GM12878 (cell line): Measurements from ENCODE around the gene TBC1D19. TPM values are rescaled to one million over a fixed set of nuclear protein-coding genes. Genes with fewer than 3 reads are reported as not detected.

ENCODE experiments used
- ATAC-seq: fragments of 200-7000 bp; cut with Tn5 transposase; 3 replicates; pipeline ENCODE4 v1.9.1; 2020; ENCODE audit warnings: mild to moderate bottlenecking, moderate library complexity
- BruUV-seq: library from RNA; stranded (reverse); fragments of 400-500 nt; replicated peaks from 2 replicates; lab custom pipeline; 2021; lab: Mats Ljungman, UMichigan
- CTCF ChIA-PET: fragments of 300-600 bp; sonication (Branson Sonifier 250); formaldehyde crosslinking; extraction: SDS; loops from one replicate; lab custom pipeline; 2021; ENCODE audit warnings: inconsistent platforms; lab: Yijun Ruan, JAX
- POLR2A ChIA-PET: fragments of 350-600 bp; formaldehyde crosslinking; extraction: SDS; loops from one replicate; lab custom pipeline; 2021; ENCODE audit warnings: inconsistent platforms; lab: Charles Lee
- RAD21 ChIA-PET: fragments of 300-600 bp; sonication (Branson Sonifier 250); formaldehyde crosslinking; loops from one replicate; lab custom pipeline; 2023; ENCODE audit warnings: antibody characterized with exemption; ENCODE audit not compliant: unreplicated experiment; lab: Charles Lee
- SMC1A ChIA-PET: fragments of 300-600 bp; sonication (Branson Sonifier 250); formaldehyde crosslinking; loops from one replicate; lab custom pipeline; 2023; ENCODE audit not compliant: unreplicated experiment, uncharacterized antibody; lab: Charles Lee
- DNase-seq: peaks from one replicate; pipeline ENCODE4 v3.0.0-alpha.2; 2011; ENCODE audit warnings: low read depth, low spot score
- FAIRE-seq: peaks from 3 replicates; lab custom pipeline; 2011; peaks lifted over from hg19 to GRCh38; lab: Jason Lieb, UNC
- H2AFZ ChIP-seq: 2 replicates; pipeline ENCODE4 v1.6.0; 2011; ENCODE audit warnings: low read depth, low read length, control low read depth; ENCODE audit not compliant: control insufficient read depth
- H3K27ac ChIP-seq: 2 replicates; pipeline ENCODE4 v1.5.1; 2011; ENCODE audit warnings: control low read depth; ENCODE audit not compliant: control insufficient read depth, insufficient read depth
- H3K27me3 ChIP-seq, 2 experiments: replicated peaks in 1 of 2; 2 replicates each; pipeline versions ENCODE4 v1.6.0 to v1.6.1; 2011; ENCODE audit warnings: low read length in 1 of 2; ENCODE audit not compliant: control insufficient read depth in 2 of 2, insufficient read depth in 2 of 2
- H3K36me3 ChIP-seq, 2 experiments: 2 replicates each; pipeline ENCODE4 v1.5.1; 2011; ENCODE audit warnings: low read length in 1 of 2; ENCODE audit not compliant: control insufficient read depth in 2 of 2, insufficient read depth in 2 of 2
- H3K4me1 ChIP-seq: 2 replicates; pipeline ENCODE4 v1.6.1; 2011; ENCODE audit warnings: mild to moderate bottlenecking, low read length, moderate library complexity, mixed read lengths; ENCODE audit not compliant: control insufficient read depth, insufficient read depth
- H3K4me2 ChIP-seq: 2 replicates; pipeline ENCODE4 v1.6.0; 2011; ENCODE audit warnings: control low read depth; ENCODE audit not compliant: control insufficient read depth, insufficient read depth
- H3K4me3 ChIP-seq: fragments of 200-600 bp; sonication (generic); 2 replicates; pipeline ENCODE4 v1.5.1; 2016
- H3K79me2 ChIP-seq: 2 replicates; pipeline ENCODE4 v1.6.0; 2011; ENCODE audit warnings: low read length; ENCODE audit not compliant: control insufficient read depth, insufficient read depth
- H3K9ac ChIP-seq: 2 replicates; pipeline ENCODE4 v1.8.0; 2011; ENCODE audit warnings: low read length, control low read depth, mixed read lengths; ENCODE audit not compliant: control insufficient read depth, insufficient read depth
- H3K9me3 ChIP-seq: replicated peaks from 3 replicates; pipeline ENCODE4 v1.5.1; 2011; ENCODE audit warnings: mild to moderate bottlenecking, low read length; ENCODE audit not compliant: control insufficient read depth, insufficient read depth
- H4K20me1 ChIP-seq: 2 replicates; pipeline ENCODE4 v1.6.0; 2011; ENCODE audit not compliant: control insufficient read depth, insufficient read depth
- ATF7 ChIP-seq: fragments of 450-650 bp; IDR thresholded peaks from 2 replicates; pipeline ENCODE4 v1.6.1; 2016; ENCODE audit warnings: low read depth, mild to moderate bottlenecking
- CHD4 ChIP-seq: fragments of 200-600 bp; sonication (generic); IDR thresholded peaks from 2 replicates; pipeline ENCODE4 v1.6.1; 2016; ENCODE audit warnings: mild to moderate bottlenecking
- EED ChIP-seq: sonication (generic); IDR thresholded peaks from 2 replicates; pipeline ENCODE4 v1.6.1; 2016; ENCODE audit warnings: antibody characterized with exemption, low read depth
- ETV6 ChIP-seq, 2 experiments: fragments of 450-650 bp in 1 of 2; IDR thresholded peaks in 1 of 2; conservative IDR thresholded peaks in 1 of 2; 2 replicates each; pipeline ENCODE4 v1.6.1; 2014; ENCODE audit warnings: antibody characterized with exemption in 1 of 2, borderline replicate concordance in 1 of 2, low read depth in 1 of 2, mild to moderate bottlenecking in 1 of 2, moderate library complexity in 1 of 2
- FOXK2 ChIP-seq: fragments of 450-650 bp; IDR thresholded peaks from 2 replicates; pipeline ENCODE4 v1.6.1; 2017; ENCODE audit warnings: mild to moderate bottlenecking, moderate library complexity
- HDAC2 ChIP-seq: fragments of 200-600 bp; sonication (generic); IDR thresholded peaks from 2 replicates; pipeline ENCODE4 v1.6.1; 2017
- KLF5 ChIP-seq: fragments of 450-650 bp; IDR thresholded peaks from 2 replicates; pipeline ENCODE4 v1.6.1; 2014; ENCODE audit warnings: mild to moderate bottlenecking; ENCODE audit not compliant: partially characterized antibody
- MEF2B ChIP-seq: fragments of 450-650 bp; IDR thresholded peaks from 2 replicates; pipeline ENCODE4 v1.6.1; 2018; ENCODE audit warnings: mild to moderate bottlenecking, moderate library complexity; ENCODE audit not compliant: partially characterized antibody, poor library complexity, severe bottlenecking
- NBN ChIP-seq: fragments of 450-650 bp; IDR thresholded peaks from 2 replicates; pipeline ENCODE4 v1.6.1; 2016
- NFYB ChIP-seq: IDR thresholded peaks from 2 replicates; pipeline ENCODE4 v1.6.1; 2011; ENCODE audit warnings: low read depth, mild to moderate bottlenecking, low read length, improper control_type of control experiment, moderate library complexity; ENCODE audit not compliant: insufficient read depth
- POU2F2 ChIP-seq: IDR thresholded peaks from 3 replicates; pipeline ENCODE4 v1.6.1; 2011; ENCODE audit warnings: low read depth, mild to moderate bottlenecking, low read length, borderline replicate concordance
- RAD51 ChIP-seq: fragments of 450-650 bp; IDR thresholded peaks from 2 replicates; pipeline ENCODE4 v1.6.1; 2016; ENCODE audit warnings: moderate library complexity, mild to moderate bottlenecking, inconsistent platforms
- WGBS: methylation state at CpG from one replicate; pipeline ENCODE4 v1.1.6; 2016; ENCODE audit warnings: low lambda C conversion rate; ENCODE audit not compliant: insufficient replicate concordance, insufficient coverage; ENCODE audit errors: missing lambda C conversion rate; 5-methylcytosine and 5-hydroxymethylcytosine counted together
- in situ Hi-C: fragments of 300-500 bp; cut with MboI; formaldehyde crosslinking; loops from 9 replicates; pipeline ENCODE4 v1.14.3; 2018; ENCODE audit warnings: mixed read lengths
- intact Hi-C: fragments of 100-400 bp; cut with micrococcal nuclease; formaldehyde crosslinking; loops from one replicate; pipeline ENCODE4 v1.14.2; 2022; ENCODE audit not compliant: unreplicated experiment
- polyA plus RNA-seq, 11 experiments: library from polyadenylated mRNA; depleted of rRNA in 4 of 11; unstranded in 6 of 11; stranded (reverse) in 5 of 11; fragments of >200 nt; fragmentation: Nextera tagmentation in 4 of 11; fragmentation: Illumina TruSeq in 1 of 11; extraction: Ambion mirVana in 4 of 11; extraction: Trizol in 1 of 11; gene quantifications; 1 replicate in 1 of 11; 2 replicates in 10 of 11; pipeline versions ENCODE4 v1.2.1 to v1.2.3, GENCODE V29; 2011 to 2016; ENCODE audit warnings: inconsistent platforms in 2 of 11, missing spikeins in 2 of 11, low read depth in 1 of 11
- total RNA-seq, 4 experiments: library from RNA; depleted of rRNA in 3 of 4; stranded (reverse); fragments of >200 nt in 3 of 4; fragmentation: Illumina TruSeq in 1 of 4; extraction: Trizol in 1 of 4; gene quantifications; 2 replicates each; pipeline versions ENCODE4 v1.2.1 to v1.2.3, GENCODE V29; 2013 to 2021
- TF ChIP-seq, protein P1 (sequence below): IDR thresholded peaks from 2 replicates; pipeline ENCODE4 v1.6.1; 2012; ENCODE audit warnings: low read length, inconsistent platforms
- TF ChIP-seq, protein P2 (sequence below): fragments of 450-650 bp; IDR thresholded peaks from 2 replicates; pipeline ENCODE4 v1.6.1; 2016; ENCODE audit warnings: mild to moderate bottlenecking, moderate library complexity, borderline replicate concordance

The TBC1D19 gene
- total and polyA plus RNA-seq, 10 of the 15 experiments (the other 5 are each of a cell fraction or from before 2014, with no cell fraction given): 0.29 to 3.9 (median 2.1) TPM

DNA sequence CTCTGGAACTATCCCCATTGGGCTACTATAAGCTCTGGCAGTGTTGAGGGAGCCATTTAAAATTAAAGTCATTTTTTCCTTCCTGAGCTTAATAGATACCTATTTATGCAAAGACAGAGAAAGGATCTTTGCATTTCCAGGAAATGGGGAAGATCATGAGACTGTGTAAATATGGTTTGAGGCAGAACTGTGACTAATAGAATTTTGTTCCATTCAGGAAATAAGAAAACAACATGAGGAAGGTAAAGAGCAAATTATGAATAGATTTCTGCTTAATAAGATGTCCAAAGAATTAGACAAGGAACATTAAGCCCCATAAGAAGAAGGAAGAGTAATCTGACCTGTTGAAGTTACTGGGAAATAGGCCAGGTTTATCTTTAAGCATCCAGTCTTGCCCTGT lies 17.8 kb upstream of the TBC1D19 start (continued):
- TF ChIP-seq MEF2B (no peak), KLF5 (no peak), HDAC2 (no peak), CHD4 (no peak)
- TF ChIP-seq, protein P1, sequence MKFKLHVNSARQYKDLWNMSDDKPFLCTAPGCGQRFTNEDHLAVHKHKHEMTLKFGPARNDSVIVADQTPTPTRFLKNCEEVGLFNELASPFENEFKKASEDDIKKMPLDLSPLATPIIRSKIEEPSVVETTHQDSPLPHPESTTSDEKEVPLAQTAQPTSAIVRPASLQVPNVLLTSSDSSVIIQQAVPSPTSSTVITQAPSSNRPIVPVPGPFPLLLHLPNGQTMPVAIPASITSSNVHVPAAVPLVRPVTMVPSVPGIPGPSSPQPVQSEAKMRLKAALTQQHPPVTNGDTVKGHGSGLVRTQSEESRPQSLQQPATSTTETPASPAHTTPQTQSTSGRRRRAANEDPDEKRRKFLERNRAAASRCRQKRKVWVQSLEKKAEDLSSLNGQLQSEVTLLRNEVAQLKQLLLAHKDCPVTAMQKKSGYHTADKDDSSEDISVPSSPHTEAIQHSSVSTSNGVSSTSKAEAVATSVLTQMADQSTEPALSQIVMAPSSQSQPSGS: no peak

DNA sequence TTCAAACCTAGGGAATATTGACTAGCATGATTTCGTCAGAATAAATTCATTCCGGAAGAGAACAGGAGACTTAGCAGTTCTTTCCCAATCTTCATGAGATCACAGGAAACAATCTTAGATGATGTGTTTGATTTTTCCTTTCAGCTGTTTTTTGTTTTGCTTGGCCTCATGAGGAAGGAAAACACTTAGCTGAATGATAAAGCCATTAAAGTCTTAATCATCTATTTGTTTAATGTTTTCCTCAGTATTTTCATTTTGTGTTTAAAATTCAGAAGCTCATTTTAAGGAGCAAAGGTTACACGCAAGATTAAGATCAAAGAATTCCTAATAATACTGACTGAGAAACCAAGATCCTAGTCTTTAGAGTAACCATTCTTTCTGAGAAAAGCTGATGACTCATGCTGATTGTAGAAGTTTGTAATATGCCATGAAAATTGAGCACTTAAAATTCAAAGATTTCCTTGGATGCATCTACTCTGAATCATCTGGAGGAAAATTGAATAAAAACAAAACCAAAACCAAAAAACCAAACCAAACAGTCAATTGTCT lies 15.4 kb upstream of the TBC1D19 start:
- no peaks in the 10 kb centered on the region for H3K9me3 ChIP-seq
- no peak for ATAC-seq
- no peaks in the 10 kb centered on the region for H3K79me2 ChIP-seq
- H3K27ac ChIP-seq: no peak overlapping the region
- BruUV-seq: no TSS peak
- no peak overlapping the region for H2AFZ ChIP-seq
- H3K27me3 ChIP-seq: no peaks in the 10 kb centered on the region
- no peak for DNase-seq
- no peak overlapping the region for H3K4me3 ChIP-seq
- H3K9ac ChIP-seq: no peak overlapping the region
- no peaks in the 10 kb centered on the region for H4K20me1 ChIP-seq
- intact Hi-C loops (no loop called here), in situ Hi-C loops (no loop called here)
- no peak for FAIRE-seq
- TF ChIP-seq EED: no peak
- no peak for TF ChIP-seq ATF7
- TF ChIP-seq, protein P2, sequence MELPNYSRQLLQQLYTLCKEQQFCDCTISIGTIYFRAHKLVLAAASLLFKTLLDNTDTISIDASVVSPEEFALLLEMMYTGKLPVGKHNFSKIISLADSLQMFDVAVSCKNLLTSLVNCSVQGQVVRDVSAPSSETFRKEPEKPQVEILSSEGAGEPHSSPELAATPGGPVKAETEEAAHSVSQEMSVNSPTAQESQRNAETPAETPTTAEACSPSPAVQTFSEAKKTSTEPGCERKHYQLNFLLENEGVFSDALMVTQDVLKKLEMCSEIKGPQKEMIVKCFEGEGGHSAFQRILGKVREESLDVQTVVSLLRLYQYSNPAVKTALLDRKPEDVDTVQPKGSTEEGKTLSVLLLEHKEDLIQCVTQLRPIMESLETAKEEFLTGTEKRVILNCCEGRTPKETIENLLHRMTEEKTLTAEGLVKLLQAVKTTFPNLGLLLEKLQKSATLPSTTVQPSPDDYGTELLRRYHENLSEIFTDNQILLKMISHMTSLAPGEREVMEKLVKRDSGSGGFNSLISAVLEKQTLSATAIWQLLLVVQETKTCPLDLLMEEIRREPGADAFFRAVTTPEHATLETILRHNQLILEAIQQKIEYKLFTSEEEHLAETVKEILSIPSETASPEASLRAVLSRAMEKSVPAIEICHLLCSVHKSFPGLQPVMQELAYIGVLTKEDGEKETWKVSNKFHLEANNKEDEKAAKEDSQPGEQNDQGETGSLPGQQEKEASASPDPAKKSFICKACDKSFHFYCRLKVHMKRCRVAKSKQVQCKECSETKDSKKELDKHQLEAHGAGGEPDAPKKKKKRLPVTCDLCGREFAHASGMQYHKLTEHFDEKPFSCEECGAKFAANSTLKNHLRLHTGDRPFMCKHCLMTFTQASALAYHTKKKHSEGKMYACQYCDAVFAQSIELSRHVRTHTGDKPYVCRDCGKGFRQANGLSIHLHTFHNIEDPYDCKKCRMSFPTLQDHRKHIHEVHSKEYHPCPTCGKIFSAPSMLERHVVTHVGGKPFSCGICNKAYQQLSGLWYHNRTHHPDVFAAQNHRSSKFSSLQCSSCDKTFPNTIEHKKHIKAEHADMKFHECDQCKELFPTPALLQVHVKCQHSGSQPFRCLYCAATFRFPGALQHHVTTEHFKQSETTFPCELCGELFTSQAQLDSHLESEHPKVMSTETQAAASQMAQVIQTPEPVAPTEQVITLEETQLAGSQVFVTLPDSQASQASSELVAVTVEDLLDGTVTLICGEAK: no peak
- no peak for TF ChIP-seq RAD51
- TF ChIP-seq NBN: no peak
- no peak for TF ChIP-seq ETV6 (conservative IDR thresholded peaks at IDR 0.05 in 1 of 2, IDR thresholded peaks at IDR 0.05 in 1 of 2; ENCODE audit: borderline replicate concordance in 1 of 2, low read depth in 1 of 2)
- no peak for TF ChIP-seq POU2F2
- no peak for TF ChIP-seq FOXK2
- no peak for TF ChIP-seq NFYB
- H3K36me3 ChIP-seq: no peaks in the 10 kb centered on the region
- no peaks in the 10 kb centered on the region for H3K4me1 ChIP-seq
- WGBS: 43% methylated on average over 3 of the region's 3 CpGs
- RAD21 ChIA-PET: no interaction called here
- POLR2A ChIA-PET: no interaction called here
- SMC1A ChIA-PET: interaction anchor here (1.0 to 1.8 kb wide), 3 partner anchors 15 to 28 kb away, joined by 3 to 4 read pairs (median 3); partner anchors contain the start of gene TBC1D19
- H3K4me2 ChIP-seq: no peak overlapping the region
- CTCF ChIA-PET: interaction anchor here (0.5 to 1.3 kb wide), 4 partner anchors 23 to 431 kb away, joined by 3 to 4 read pairs (median 4); no protein-coding TSS in a partner anchor
